Neural cell (in vitro differentiated cells): ENCODE data around the gene TSPEAR.

Experiments
- CTCF ChIP-seq: fragments of 450-650 bp; IDR thresholded peaks from 2 replicates; pipeline ENCODE4 v1.5.1; 2014; ENCODE audit warnings: antibody characterized with exemption, mild to moderate bottlenecking, moderate library complexity; ENCODE audit not compliant: poor library complexity, severe bottlenecking
- EP300 ChIP-seq: fragments of 450-650 bp; conservative IDR thresholded peaks from 2 replicates; pipeline ENCODE4 v1.6.1; 2014; ENCODE audit warnings: antibody characterized with exemption, mild to moderate bottlenecking, moderate library complexity; ENCODE audit not compliant: poor library complexity, severe bottlenecking

- no peak for TF ChIP-seq CTCF
- TF ChIP-seq EP300 = no peak
Observed at GRCh38 chr21:44589094-44589493, 122.3 kb downstream of the TSPEAR start.
